ENCODE results near the gene RPL21.
"Not testable (repeated sequence)": the region's sequence is repeated elsewhere in the genome, so short reads cannot be mapped to it uniquely, and the experiment has no call there.

The RPL21 gene

DNA sequence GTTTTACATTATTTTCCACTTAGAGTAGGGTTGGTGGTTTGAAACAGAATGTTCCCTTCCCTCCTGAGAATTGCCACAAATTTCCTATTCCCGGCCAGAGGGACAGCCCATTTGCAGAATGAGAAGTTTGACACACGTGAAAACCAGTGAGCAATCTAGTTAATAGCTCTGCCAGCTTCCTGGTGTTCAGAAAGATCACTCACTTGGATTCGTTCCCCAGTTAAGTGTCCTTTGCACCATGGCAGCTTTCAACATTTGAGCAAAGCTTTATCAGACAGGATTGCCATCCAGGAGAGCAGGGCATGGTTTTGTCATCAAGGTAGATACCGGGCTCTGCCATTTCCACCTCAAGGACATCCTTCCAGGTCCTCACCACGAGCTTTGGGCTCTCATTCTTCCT, 47.5 kb downstream of the RPL21 start:
- H3K36me3 ChIP-seq: no peaks in the 10 kb centered on the region
- TF ChIP-seq CTCF (IDR thresholded peaks at IDR 0.05): no peak
- H3K27ac ChIP-seq: no peak overlapping the region
- no peak overlapping the region for H3K4me3 ChIP-seq (ENCODE audit: low read depth in 1 of 2, low read length in 1 of 2)
- H3K4me1 ChIP-seq (ENCODE audit: control insufficient read depth in 1 of 2, insufficient read depth in 1 of 2, low read depth in 1 of 2, low read length in 1 of 2): peaks cover 19 to 21% of the 10 kb centered on the region in 2 experiments
- no peaks in the 10 kb centered on the region for H3K9me3 ChIP-seq
- H3K27me3 ChIP-seq: no peaks in the 10 kb centered on the region

DNA sequence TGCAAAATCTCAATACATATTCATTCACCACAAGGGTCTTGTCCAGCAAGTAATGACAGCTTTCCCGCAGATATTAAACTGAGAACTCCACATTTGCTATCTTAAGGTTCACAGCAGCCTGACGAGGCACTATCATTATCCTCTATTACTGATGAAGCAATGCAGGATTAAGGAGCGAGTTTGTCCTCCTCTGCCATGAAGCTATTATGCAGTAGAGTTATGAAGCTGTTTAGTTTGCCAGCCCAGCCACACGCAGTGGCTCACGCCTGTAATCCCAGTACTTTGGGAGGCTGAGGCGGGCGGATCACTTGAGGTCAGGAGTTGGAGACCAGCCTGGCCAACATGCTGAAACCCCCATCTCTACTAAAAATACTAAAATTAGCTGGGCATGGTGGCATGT, 49.0 kb downstream of the RPL21 start:
- H3K27me3 ChIP-seq; H3K9me3 ChIP-seq; H3K36me3 ChIP-seq; H3K27ac ChIP-seq; H3K4me3 ChIP-seq (ENCODE audit: low read depth in 1 of 2, low read length in 1 of 2): not testable (repeated sequence)
- H3K4me1 ChIP-seq (ENCODE audit: control insufficient read depth in 1 of 2, insufficient read depth in 1 of 2, low read depth in 1 of 2, low read length in 1 of 2): peaks cover 19 to 21% of the 10 kb centered on the region in 2 experiments

GRCh38 chr13:27300941-27301586, 49.7 kb downstream of the RPL21 start:
- Histone ChIP-seq H3K27me3 (no peaks in the 10 kb centered on the region), H3K9me3 (no peaks in the 10 kb centered on the region), H3K36me3 (no peaks in the 10 kb centered on the region), H3K4me1 (ENCODE audit: control insufficient read depth in 1 of 2, insufficient read depth in 1 of 2, low read depth in 1 of 2, low read length in 1 of 2) (peaks cover 23% of the 10 kb centered on the region in 2 experiments), H3K27ac (no peak overlapping the region), H3K4me3 (ENCODE audit: low read depth in 1 of 2, low read length in 1 of 2) (no peak overlapping the region)
- TF ChIP-seq CTCF (IDR thresholded peaks at IDR 0.05): no peak

DNA sequence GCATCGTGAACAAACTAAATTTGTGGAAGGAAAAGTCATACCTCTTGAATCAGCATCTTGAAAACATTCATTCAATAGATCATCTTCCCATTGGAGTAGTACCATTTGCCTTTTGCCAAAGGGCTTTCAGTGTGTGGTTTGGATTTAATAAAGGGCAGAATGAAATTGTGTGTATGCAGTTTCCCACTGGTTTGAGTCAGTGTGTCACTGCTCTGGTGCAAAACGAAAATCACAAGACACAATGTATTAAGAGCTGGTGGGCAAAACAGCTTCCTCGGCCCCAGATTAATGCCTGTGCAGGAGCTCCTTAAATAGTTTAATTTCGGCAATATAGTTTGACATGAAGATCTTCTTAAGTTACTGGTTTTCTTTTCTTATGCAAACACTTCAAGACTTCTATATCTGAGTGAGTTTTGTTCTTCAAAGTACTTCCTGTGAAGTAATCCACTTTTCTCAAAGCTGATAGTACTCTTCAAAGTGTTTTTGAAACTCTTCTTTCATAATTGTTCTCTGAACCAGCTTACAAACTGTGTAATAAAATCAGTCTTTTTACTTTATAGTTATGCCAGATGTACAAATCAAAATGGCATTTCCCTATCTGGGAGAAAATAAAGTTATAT, 51.4 kb downstream of the RPL21 start:
- Histone ChIP-seq H3K4me1 (ENCODE audit: control insufficient read depth in 1 of 2, insufficient read depth in 1 of 2, low read depth in 1 of 2, low read length in 1 of 2) (peaks cover 33 to 35% of the 10 kb centered on the region in 2 experiments), H3K36me3 (no peaks in the 10 kb centered on the region), H3K27ac (peak overlapping the region; percentile 66), H3K9me3 (no peaks in the 10 kb centered on the region), H3K4me3 (ENCODE audit: low read depth in 1 of 2, low read length in 1 of 2) (no peak overlapping the region), H3K27me3 (no peaks in the 10 kb centered on the region)
- TF ChIP-seq CTCF (IDR thresholded peaks at IDR 0.05): no peak

- Histone ChIP-seq H3K27ac (no peak overlapping the region), H3K4me1 (ENCODE audit: control insufficient read depth in 1 of 2, insufficient read depth in 1 of 2, low read depth in 1 of 2, low read length in 1 of 2) (peaks cover 45 to 49% of the 10 kb centered on the region in 2 experiments)
- no peak for TF ChIP-seq CTCF (IDR thresholded peaks at IDR 0.05)
Measured at GRCh38 chr13:27304099-27304498, 52.7 kb downstream of the RPL21 start.

DNA sequence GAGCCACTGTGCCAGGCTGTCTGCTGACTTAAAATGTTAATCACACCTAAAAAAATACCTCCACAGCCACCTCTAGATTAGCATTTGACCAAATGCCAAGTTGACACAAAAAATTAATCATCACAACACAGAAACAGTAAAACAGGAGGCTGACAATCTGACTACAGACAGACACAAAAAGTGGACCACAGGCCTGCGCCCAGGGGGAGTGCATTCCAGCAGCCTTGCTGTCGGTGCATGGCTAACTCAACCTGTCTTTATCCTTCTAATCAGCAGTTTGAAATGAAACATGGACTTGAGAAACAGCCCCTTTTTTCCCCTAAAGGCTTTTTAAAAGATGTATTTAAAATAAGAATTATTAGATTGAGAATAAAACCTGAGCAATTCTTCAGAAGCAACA, 53.3 kb downstream of the RPL21 start:
- H3K4me1 ChIP-seq (ENCODE audit: control insufficient read depth in 1 of 2, insufficient read depth in 1 of 2, low read depth in 1 of 2, low read length in 1 of 2): peaks cover 50 to 54% of the 10 kb centered on the region in 2 experiments
- H3K27me3 ChIP-seq: no peaks in the 10 kb centered on the region
- H3K9me3 ChIP-seq: no peaks in the 10 kb centered on the region
- TF ChIP-seq CTCF (IDR thresholded peaks at IDR 0.05): no peak
- H3K4me3 ChIP-seq (ENCODE audit: low read depth in 1 of 2, low read length in 1 of 2): no peak overlapping the region
- no peaks in the 10 kb centered on the region for H3K36me3 ChIP-seq
- H3K27ac ChIP-seq: no peak overlapping the region

More at GRCh38 chr13:27304099-27304498, 52.7 kb downstream of the RPL21 start:
- Histone ChIP-seq H3K4me3 (ENCODE audit: low read depth in 1 of 2, low read length in 1 of 2) (no peak overlapping the region), H3K36me3 (no peaks in the 10 kb centered on the region), H3K9me3 (no peaks in the 10 kb centered on the region), H3K27me3 (no peaks in the 10 kb centered on the region)

All from neutrophil (primary cell).